ENCODE results near the gene SMIM24.
A peak's percentile ranks its signal among the peaks of the same experiment; 100 is the strongest.

SMIM24 gene

DNA sequence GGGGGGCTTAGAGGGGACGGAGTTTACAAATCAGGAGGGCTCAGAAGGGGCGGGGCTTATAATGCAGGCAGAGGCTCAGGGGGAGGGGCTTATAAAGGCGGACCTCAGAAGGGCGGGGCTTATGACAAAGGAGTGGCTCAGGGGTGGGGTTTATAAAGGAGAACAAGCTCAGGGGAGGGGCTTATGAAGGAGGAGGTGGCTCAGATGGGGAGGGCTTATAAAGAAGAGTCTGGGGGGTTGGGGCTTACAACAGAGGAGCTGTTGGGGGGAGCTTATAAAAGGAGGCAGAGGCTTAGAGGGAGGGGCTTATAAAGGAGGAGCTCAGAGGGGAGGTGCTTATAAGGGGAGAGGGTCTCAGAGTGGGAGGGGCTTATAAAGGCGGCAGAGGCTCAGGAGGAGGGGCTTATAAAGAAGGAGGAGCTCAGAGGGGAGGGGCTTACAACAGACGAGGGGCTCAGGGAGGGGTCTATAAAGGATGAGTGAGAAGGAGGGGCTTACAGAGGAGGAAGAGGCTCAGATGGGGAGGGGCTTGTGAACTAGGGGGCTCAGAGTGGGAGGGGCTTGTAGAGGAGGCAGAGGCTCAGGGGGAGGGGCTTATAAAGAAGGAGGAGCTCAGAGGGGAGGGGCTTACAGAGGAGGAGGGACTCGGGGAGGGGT is 1.0 kb downstream of the SMIM24 start:
- no peaks in the 10 kb centered on the region for H3K9me2 ChIP-seq (replicated peaks; ENCODE audit: control insufficient read depth, low read length)
- H3K4me2 ChIP-seq (ENCODE audit: low read length) = peak overlapping the region; percentile 61
- no peaks in the 10 kb centered on the region for H3K79me2 ChIP-seq (ENCODE audit: control insufficient read depth, low read length)
- no peaks in the 10 kb centered on the region for H3K27me3 ChIP-seq (ENCODE audit: control insufficient read depth, low read length)
- H3K9me3 ChIP-seq (ENCODE audit: control insufficient read depth, insufficient read depth, low read length) = no peaks in the 10 kb centered on the region
- peak overlapping the region; percentile 59 for H3K4me3 ChIP-seq (ENCODE audit: low read length)
- no peaks in the 10 kb centered on the region for H4K20me1 ChIP-seq (ENCODE audit: control insufficient read depth, insufficient read depth, low read depth, low read length)
- peaks cover 12% of the 10 kb centered on the region for H3F3A ChIP-seq (ENCODE audit: control insufficient read depth, insufficient read depth)
- peaks cover 42% of the 10 kb centered on the region for H3K4me1 ChIP-seq (ENCODE audit: control insufficient read depth, low read length)
- H3K36me3 ChIP-seq (ENCODE audit: control insufficient read depth, low read length) = no peaks in the 10 kb centered on the region
- TF ChIP-seq EZH2phosphoT487 (IDR thresholded peaks at IDR 0.05; ENCODE audit: borderline replicate concordance, low read length) = no peak
- TF ChIP-seq, protein P1, sequence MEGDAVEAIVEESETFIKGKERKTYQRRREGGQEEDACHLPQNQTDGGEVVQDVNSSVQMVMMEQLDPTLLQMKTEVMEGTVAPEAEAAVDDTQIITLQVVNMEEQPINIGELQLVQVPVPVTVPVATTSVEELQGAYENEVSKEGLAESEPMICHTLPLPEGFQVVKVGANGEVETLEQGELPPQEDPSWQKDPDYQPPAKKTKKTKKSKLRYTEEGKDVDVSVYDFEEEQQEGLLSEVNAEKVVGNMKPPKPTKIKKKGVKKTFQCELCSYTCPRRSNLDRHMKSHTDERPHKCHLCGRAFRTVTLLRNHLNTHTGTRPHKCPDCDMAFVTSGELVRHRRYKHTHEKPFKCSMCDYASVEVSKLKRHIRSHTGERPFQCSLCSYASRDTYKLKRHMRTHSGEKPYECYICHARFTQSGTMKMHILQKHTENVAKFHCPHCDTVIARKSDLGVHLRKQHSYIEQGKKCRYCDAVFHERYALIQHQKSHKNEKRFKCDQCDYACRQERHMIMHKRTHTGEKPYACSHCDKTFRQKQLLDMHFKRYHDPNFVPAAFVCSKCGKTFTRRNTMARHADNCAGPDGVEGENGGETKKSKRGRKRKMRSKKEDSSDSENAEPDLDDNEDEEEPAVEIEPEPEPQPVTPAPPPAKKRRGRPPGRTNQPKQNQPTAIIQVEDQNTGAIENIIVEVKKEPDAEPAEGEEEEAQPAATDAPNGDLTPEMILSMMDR (IDR thresholded peaks at IDR 0.05; ENCODE audit: low read depth, low read length, poor library complexity, severe bottlenecking) = no peak
- no peak overlapping the region for H3K27ac ChIP-seq (ENCODE audit: low read depth, low read length)

GRCh38 chr19:3478409-3479176 is 1.7 kb downstream of the SMIM24 start:
- Histone ChIP-seq H3K27me3 (ENCODE audit: control insufficient read depth, low read length) (no peaks in the 10 kb centered on the region), H3K79me2 (ENCODE audit: control insufficient read depth, low read length) (no peaks in the 10 kb centered on the region), H3F3A (ENCODE audit: control insufficient read depth, insufficient read depth) (peaks cover 12% of the 10 kb centered on the region), H3K9me3 (ENCODE audit: control insufficient read depth, insufficient read depth, low read length) (no peaks in the 10 kb centered on the region), H3K4me2 (ENCODE audit: low read length) (peak overlapping the region; percentile 61), H4K20me1 (ENCODE audit: control insufficient read depth, insufficient read depth, low read depth, low read length) (no peaks in the 10 kb centered on the region), H3K9me2 (replicated peaks; ENCODE audit: control insufficient read depth, low read length) (no peaks in the 10 kb centered on the region), H3K4me1 (ENCODE audit: control insufficient read depth, low read length) (peaks cover 42% of the 10 kb centered on the region), H3K27ac (ENCODE audit: low read depth, low read length) (no peak overlapping the region), H3K4me3 (ENCODE audit: low read length) (peak overlapping the region; percentile 52), H3K36me3 (ENCODE audit: control insufficient read depth, low read length) (no peaks in the 10 kb centered on the region)
- TF ChIP-seq, protein P1 (IDR thresholded peaks at IDR 0.05; ENCODE audit: low read depth, low read length, poor library complexity, severe bottlenecking) = no peak
- no peak for TF ChIP-seq EZH2phosphoT487 (IDR thresholded peaks at IDR 0.05; ENCODE audit: borderline replicate concordance, low read length)

GRCh38 chr19:3477951-3478350 is 2.4 kb downstream of the SMIM24 start:
- H3K4me2 ChIP-seq (ENCODE audit: low read length) = no peak overlapping the region

More at GRCh38 chr19:3477951-3478350, 2.4 kb downstream of the SMIM24 start:
- Histone ChIP-seq H3K36me3 (ENCODE audit: control insufficient read depth, low read length) (no peaks in the 10 kb centered on the region), H3K9me2 (replicated peaks; ENCODE audit: control insufficient read depth, low read length) (no peaks in the 10 kb centered on the region), H3K79me2 (ENCODE audit: control insufficient read depth, low read length) (no peaks in the 10 kb centered on the region), H3K9me3 (ENCODE audit: control insufficient read depth, insufficient read depth, low read length) (no peaks in the 10 kb centered on the region), H3F3A (ENCODE audit: control insufficient read depth, insufficient read depth) (peaks cover 12% of the 10 kb centered on the region), H3K4me3 (ENCODE audit: low read length) (no peak overlapping the region), H3K4me1 (ENCODE audit: control insufficient read depth, low read length) (peaks cover 42% of the 10 kb centered on the region), H3K27me3 (ENCODE audit: control insufficient read depth, low read length) (no peaks in the 10 kb centered on the region), H4K20me1 (ENCODE audit: control insufficient read depth, insufficient read depth, low read depth, low read length) (no peaks in the 10 kb centered on the region), H3K27ac (ENCODE audit: low read depth, low read length) (no peak overlapping the region)
- TF ChIP-seq EZH2phosphoT487 (IDR thresholded peaks at IDR 0.05; ENCODE audit: borderline replicate concordance, low read length) = no peak
- TF ChIP-seq, protein P1 (IDR thresholded peaks at IDR 0.05; ENCODE audit: low read depth, low read length, poor library complexity, severe bottlenecking) = no peak

Measured in DOHH2 (cell line).